DOHH2 (cell line): ENCODE results near the gene NUDT6.

Experiments
- H3F3A ChIP-seq: fragments of 200-600 bp; sonication (generic), shearing (Covaris generic); 2 replicates; pipeline ENCODE4 v1.6.0; 2016; ENCODE audit warnings: antibody characterized with exemption, mild to moderate bottlenecking; ENCODE audit not compliant: control insufficient read depth, insufficient read depth
- H3K27ac ChIP-seq: fragments of 200-600 bp; sonication (generic); 2 replicates; pipeline ENCODE4 v1.5.1; 2014; ENCODE audit warnings: low read depth, mild to moderate bottlenecking, low read length, moderate library complexity
- H3K27me3 ChIP-seq: fragments of 200-600 bp; sonication (generic); 2 replicates; pipeline ENCODE4 v1.6.1; 2014; ENCODE audit warnings: mild to moderate bottlenecking, low read length, mixed read lengths; ENCODE audit not compliant: control insufficient read depth
- H3K36me3 ChIP-seq: fragments of 200-600 bp; sonication (generic); 2 replicates; pipeline ENCODE4 v1.6.1; 2014; ENCODE audit warnings: mild to moderate bottlenecking, low read length, moderate library complexity, mixed read lengths; ENCODE audit not compliant: control insufficient read depth
- H3K4me1 ChIP-seq: fragments of 200-600 bp; sonication (generic); 2 replicates; pipeline ENCODE4 v1.6.1; 2014; ENCODE audit warnings: mild to moderate bottlenecking, low read length, mixed read lengths; ENCODE audit not compliant: control insufficient read depth
- H3K4me2 ChIP-seq: fragments of 200-600 bp; sonication (generic); 2 replicates; pipeline ENCODE4 v1.6.0; 2014; ENCODE audit warnings: mild to moderate bottlenecking, low read length, moderate library complexity
- H3K4me3 ChIP-seq: fragments of 200-600 bp; sonication (generic); 2 replicates; pipeline ENCODE4 v1.5.1; 2014; ENCODE audit warnings: mild to moderate bottlenecking, low read length, mixed read lengths
- H3K79me2 ChIP-seq: fragments of 200-600 bp; sonication (generic); 2 replicates; pipeline ENCODE4 v1.6.1; 2014; ENCODE audit warnings: mild to moderate bottlenecking, low read length, mixed read lengths; ENCODE audit not compliant: control insufficient read depth
- H3K9me2 ChIP-seq: fragments of 200-600 bp; sonication (generic); replicated peaks from 2 replicates; pipeline ENCODE4 v1.6.1; 2014; ENCODE audit warnings: mild to moderate bottlenecking, low read length, mixed read lengths; ENCODE audit not compliant: control insufficient read depth
- H3K9me3 ChIP-seq: fragments of 200-600 bp; sonication (generic); 2 replicates; pipeline ENCODE4 v1.6.1; 2014; ENCODE audit warnings: antibody characterized with exemption, low read length, mixed read lengths; ENCODE audit not compliant: control insufficient read depth, insufficient read depth
- H4K20me1 ChIP-seq: fragments of 200-600 bp; sonication (generic); 2 replicates; pipeline ENCODE4 v1.6.0; 2014; ENCODE audit warnings: low read depth, mild to moderate bottlenecking, antibody characterized with exemption, low read length, moderate library complexity; ENCODE audit not compliant: control insufficient read depth, insufficient read depth
- EZH2phosphoT487 ChIP-seq: fragments of 200-600 bp; sonication (generic); IDR thresholded peaks from 2 replicates; pipeline ENCODE4 v1.6.1; 2017; ENCODE audit warnings: borderline replicate concordance, mild to moderate bottlenecking, antibody characterized with exemption, low read length, moderate library complexity, mixed read lengths
- TF ChIP-seq, protein P1 (sequence below): fragments of 200-600 bp; sonication (generic); IDR thresholded peaks from one replicate; pipeline ENCODE4 v1.5.1; 2014; ENCODE audit warnings: antibody characterized with exemption, mild to moderate bottlenecking, low read depth, low read length; ENCODE audit not compliant: poor library complexity, severe bottlenecking

Gene NUDT6

DNA sequence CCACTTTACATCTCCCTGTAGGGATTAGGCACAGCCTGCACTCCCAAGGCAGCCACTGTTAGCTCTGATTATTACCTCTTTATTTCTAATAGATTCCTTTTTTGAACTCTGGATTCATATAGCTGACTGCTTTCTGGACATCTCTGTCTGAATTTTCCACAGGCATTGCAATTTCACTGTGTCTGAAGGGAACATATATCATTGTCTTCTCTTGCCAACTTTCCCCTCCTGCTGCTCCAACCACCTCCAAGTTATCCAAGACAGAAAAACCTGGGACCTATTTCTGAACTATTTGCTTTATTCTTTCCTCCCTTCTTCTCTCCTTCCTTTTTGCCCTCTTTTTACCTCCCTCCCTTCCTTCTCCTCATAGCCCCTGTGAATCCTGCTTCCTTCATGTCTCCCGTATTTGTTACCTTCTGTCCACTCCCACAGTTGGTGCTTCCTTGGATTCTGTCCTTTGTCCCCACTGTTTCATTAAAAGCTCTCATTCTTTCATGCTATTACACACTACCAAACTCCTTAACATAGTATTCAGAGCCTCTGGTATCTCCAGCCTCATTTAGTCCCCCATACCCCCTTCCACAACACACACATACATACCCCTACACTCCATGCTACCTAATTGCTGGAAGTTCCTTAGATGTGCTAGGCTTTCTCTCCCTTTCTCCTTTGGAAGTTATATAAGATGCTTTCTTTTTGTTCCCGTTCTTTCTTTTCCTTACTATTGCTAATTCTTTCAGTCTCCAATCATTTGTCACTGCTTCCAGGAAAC is 61.0 kb downstream of the NUDT6 start:
- no peak overlapping the region for H3K4me3 ChIP-seq
- TF ChIP-seq, protein P1, sequence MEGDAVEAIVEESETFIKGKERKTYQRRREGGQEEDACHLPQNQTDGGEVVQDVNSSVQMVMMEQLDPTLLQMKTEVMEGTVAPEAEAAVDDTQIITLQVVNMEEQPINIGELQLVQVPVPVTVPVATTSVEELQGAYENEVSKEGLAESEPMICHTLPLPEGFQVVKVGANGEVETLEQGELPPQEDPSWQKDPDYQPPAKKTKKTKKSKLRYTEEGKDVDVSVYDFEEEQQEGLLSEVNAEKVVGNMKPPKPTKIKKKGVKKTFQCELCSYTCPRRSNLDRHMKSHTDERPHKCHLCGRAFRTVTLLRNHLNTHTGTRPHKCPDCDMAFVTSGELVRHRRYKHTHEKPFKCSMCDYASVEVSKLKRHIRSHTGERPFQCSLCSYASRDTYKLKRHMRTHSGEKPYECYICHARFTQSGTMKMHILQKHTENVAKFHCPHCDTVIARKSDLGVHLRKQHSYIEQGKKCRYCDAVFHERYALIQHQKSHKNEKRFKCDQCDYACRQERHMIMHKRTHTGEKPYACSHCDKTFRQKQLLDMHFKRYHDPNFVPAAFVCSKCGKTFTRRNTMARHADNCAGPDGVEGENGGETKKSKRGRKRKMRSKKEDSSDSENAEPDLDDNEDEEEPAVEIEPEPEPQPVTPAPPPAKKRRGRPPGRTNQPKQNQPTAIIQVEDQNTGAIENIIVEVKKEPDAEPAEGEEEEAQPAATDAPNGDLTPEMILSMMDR = no peak
- TF ChIP-seq EZH2phosphoT487 = no peak
- H3K79me2 ChIP-seq = no peaks in the 10 kb centered on the region
- no peaks in the 10 kb centered on the region for H3K36me3 ChIP-seq
- no peaks in the 10 kb centered on the region for H3K9me3 ChIP-seq
- H3K4me2 ChIP-seq = no peak overlapping the region
- H4K20me1 ChIP-seq = no peaks in the 10 kb centered on the region
- H3K27ac ChIP-seq = no peak overlapping the region
- H3K4me1 ChIP-seq = no peaks in the 10 kb centered on the region
- H3F3A ChIP-seq = no peaks in the 10 kb centered on the region
- H3K9me2 ChIP-seq = no peaks in the 10 kb centered on the region
- no peaks in the 10 kb centered on the region for H3K27me3 ChIP-seq

DNA sequence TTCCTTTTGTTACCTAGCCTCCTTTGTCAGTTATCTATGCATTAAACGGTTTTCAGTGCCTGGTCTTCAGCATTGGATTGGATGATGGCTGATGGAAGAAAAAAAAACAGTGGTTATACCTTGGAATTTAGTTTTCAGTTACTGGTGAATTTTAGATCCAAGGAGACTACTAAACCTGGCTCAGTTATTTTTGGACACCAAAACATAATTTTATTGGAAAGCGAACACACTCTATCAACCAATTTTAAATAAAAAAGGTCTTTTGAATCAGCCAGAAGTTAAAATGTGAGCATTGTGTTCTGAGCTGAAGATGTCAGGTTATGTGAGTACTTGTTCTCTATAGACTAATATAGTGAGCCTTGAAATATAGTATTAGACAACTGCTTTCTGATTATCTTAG is 63.7 kb downstream of the NUDT6 start:
- Histone ChIP-seq H3K79me2 (no peaks in the 10 kb centered on the region), H3F3A (no peaks in the 10 kb centered on the region), H3K9me2 (no peaks in the 10 kb centered on the region), H3K36me3 (no peaks in the 10 kb centered on the region), H3K27me3 (no peaks in the 10 kb centered on the region), H3K4me3 (no peak overlapping the region), H4K20me1 (no peaks in the 10 kb centered on the region), H3K4me1 (no peaks in the 10 kb centered on the region), H3K27ac (no peak overlapping the region), H3K9me3 (no peaks in the 10 kb centered on the region), H3K4me2 (no peak overlapping the region)
- no peak for TF ChIP-seq EZH2phosphoT487
- TF ChIP-seq, protein P1 = no peak

DNA sequence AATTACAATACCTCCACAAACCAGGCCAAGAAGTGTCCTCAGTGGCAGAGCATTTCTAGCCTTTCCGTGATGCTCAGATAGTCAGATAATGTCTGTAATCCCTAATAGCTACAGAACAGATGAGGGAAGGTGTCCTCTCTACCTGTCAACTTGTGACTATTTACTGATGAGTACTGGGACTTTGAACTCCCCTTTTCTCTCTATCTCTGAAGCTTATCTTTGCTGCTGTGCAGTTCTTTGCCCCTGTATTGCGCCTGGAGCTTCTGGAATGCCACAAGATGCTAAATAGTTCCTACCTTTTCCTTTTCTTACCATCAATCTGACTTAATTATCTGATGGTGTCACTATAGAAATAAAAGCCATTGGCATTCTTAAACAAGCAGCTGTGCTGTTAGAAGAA is 65.2 kb downstream of the NUDT6 start:
- no peak for TF ChIP-seq EZH2phosphoT487
- TF ChIP-seq, protein P1 = no peak
- Histone ChIP-seq H3K4me1 (no peaks in the 10 kb centered on the region), H3K27ac (no peak overlapping the region), H3K9me3 (no peaks in the 10 kb centered on the region), H3K36me3 (no peaks in the 10 kb centered on the region), H3F3A (no peaks in the 10 kb centered on the region), H3K9me2 (no peaks in the 10 kb centered on the region), H3K27me3 (no peaks in the 10 kb centered on the region), H3K4me3 (no peak overlapping the region), H3K4me2 (no peak overlapping the region), H3K79me2 (no peaks in the 10 kb centered on the region), H4K20me1 (no peaks in the 10 kb centered on the region)
